ENCODE measurements around the gene PIK3IP1.
"Not testable (repeated sequence)": the region's sequence is repeated elsewhere in the genome, so short reads cannot be mapped to it uniquely, and the experiment has no call there.

Gene PIK3IP1, protein sequence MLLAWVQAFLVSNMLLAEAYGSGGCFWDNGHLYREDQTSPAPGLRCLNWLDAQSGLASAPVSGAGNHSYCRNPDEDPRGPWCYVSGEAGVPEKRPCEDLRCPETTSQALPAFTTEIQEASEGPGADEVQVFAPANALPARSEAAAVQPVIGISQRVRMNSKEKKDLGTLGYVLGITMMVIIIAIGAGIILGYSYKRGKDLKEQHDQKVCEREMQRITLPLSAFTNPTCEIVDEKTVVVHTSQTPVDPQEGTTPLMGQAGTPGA

DNA sequence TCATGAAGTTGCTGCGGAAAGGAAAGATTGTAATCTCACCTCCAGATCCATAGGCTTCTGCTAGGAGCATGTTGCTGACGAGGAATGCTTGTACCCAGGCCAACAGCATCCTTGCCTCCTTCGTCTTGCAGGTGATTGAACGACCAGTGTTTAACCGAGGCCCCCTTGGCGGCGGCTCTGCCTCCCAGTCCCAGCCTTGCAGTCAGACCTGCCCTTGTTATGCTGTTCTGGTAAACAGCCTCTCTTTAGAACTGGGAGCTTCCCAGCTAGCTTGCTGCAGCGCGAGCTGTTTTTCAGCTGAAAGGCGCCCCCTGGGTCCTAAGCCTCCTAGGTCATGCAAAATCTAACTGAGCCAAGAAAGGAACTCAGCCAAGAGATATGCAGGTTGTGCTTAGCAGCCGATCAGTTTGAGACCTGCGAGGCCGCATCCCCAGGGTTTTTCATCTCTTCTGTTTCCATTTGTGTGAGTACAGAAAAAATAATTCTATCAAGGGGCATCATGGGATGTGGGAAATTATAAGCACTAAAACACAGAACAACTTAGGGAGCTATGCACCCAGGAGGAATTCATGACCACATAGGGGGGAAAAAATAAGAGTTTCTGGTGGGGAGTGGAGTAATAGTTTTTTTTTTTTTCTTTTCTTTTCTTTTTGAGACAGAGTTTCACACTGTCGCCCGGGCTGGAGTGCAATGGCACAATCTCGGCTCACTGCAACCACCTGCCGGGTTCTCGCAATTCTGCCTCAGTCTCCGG lies at the start of gene PIK3IP1:
TSS of gene PIK3IP1 (minus strand) at position 253 of the 754 bp plus-strand sequence. CDS start at position 109, 144 bp downstream.
- peak; percentile 95 for DNase-seq (ENCODE audit: low read depth)

DNA sequence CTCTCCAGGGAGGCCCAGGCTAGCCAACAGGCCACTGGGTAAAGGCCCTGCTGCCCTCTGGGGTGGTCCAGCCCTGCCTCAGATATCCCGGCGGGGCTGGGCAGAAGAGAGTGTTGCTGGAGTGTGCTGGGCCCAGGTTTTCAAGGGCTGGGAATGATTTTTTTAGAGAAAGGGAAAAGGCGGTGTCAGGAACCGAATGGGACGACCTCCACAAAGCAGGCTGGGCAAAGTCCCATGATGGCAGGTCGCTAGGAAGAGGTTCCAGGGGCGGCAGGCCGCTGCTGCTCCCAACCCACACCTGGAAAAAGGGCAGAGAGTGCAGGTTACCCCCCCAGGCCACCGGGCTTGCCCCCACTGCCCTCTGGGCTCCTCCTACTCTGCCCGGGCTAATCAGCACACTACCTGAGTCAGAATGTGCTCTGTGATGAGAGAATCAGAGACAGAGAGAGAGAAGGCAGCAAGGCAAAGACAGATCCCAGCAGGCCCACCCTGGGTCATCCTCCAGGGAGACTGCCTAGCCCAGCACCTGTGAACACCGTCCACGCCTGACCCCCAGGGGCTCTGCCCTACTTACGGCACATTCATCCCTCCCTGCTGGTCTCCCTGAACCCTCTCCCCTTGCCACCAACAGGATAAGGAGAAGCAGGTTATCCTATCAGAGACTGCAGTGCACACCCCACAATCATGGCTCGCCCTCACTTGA lies 49.2 kb upstream of the PIK3IP1 start:
- DNase-seq (ENCODE audit: low read depth): no peak

DNA sequence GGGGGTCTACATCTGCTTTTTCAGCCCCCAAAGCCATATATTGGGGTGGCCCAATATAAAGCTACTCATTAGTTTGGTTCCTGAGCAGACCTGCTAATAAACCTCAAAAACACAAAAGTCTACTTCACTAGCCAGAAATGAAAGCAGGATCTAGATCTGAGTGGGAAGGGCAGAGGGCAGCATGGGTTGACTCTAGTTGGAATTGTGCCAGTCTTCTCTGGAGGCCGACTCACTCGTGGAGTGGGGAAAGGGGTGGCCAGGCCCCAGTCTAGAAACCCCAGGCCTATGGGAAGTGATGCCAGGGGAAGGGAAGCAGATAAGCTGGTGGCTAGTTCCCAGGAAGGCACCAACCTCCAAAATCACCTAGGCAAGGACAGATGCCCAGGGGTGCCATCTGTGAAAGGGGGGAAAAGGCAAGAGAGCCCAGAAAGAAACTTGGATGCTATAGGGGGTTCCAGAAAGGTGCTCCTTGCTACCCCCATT lies 48.5 kb upstream of the PIK3IP1 start:
- DNase-seq (ENCODE audit: low read depth): no peak

DNA sequence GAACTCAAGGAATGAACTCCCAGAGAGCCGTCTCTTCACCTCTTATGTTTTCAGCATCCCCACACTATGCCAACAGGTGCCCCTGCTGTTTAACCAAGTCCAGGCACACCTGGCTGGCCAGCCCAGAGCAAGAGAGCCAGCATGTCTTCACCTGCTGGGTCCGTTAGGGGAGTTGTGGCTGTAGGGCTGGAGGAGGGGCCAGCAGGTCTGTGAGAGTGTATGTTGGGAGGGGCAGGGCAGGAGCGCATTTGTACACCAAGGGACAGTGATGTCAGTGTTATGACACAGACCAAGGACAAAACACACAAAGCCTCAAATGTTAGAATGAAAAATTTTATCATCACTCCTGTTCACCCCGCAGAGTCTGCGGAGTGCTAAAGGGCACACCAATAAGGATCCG lies 48.1 kb upstream of the PIK3IP1 start:
- DNase-seq (ENCODE audit: low read depth): no peak

DNA sequence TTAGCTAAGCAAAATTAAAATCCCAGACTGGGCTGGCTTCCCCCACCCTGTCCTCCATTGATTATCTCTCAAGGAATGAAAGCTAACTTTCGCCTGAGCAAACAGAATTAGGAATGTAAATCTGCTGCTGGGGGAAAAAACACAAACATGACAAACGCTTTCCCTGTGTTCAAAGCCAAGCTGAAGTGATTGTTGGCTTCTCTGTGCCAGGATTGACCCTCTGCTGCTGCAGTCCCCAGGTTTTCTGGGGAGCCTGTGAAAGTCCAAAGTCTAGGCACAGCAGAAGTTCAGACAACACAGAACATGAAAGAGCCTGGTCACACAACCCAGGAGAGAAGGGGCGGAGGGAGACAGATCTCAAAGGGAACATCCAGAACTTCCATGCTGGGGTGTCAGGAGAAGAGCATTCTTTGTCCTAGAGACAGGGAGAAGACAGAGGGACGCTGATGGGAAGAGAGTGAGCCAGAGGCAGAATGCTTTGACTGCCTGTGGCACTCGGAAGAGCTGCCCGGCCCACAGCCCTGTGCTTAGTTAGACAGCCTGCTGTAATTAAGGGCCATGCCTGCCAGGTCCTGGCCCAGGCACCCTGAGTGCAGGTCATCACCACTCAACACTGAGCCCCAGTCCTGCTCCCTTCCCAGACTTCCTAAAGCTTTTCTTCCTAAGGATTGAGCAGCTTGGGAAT lies 47.0 kb upstream of the PIK3IP1 start:
- no peak for DNase-seq (ENCODE audit: low read depth)

DNA sequence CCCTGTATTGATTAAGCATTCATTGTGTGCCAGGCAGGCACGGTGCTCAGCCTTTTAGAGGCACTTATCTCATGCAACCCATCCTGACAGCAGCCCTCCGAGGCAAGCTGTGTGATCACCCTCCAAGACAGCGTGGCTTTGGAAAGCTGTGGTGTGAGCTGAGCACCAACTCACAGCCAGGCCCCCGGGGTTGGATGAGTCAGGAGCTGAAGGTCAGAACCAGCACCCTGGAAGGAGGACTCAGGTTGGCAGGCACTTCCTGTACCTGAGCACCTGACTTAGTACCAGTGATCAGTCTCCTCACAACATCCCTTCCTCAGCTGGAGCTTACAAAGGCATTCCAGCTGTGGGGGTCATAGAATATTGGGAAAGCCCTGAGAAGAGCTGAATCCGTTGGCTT lies 44.9 kb upstream of the PIK3IP1 start:
- peak; percentile 33 for DNase-seq (ENCODE audit: low read depth)

DNA sequence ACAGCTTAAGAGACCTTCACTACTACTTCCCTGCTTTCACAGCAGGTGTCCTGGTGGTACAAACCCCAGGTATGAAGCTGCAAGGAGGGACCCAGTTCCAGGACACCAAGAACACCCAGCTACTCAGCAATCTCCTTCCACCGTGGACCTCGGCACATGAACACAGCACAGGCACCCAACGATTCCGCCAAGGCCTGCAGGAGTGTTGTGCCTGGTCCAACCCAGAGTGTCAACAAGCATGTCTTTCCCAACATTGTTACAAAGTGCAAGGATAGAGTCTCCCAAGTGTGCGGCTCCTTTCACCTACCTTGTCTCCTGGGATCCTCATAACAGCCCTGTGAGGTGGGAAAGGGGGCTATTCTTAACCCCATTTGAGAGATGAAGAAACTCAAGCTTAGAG lies 42.0 kb upstream of the PIK3IP1 start:
- DNase-seq (ENCODE audit: low read depth): no peak

DNA sequence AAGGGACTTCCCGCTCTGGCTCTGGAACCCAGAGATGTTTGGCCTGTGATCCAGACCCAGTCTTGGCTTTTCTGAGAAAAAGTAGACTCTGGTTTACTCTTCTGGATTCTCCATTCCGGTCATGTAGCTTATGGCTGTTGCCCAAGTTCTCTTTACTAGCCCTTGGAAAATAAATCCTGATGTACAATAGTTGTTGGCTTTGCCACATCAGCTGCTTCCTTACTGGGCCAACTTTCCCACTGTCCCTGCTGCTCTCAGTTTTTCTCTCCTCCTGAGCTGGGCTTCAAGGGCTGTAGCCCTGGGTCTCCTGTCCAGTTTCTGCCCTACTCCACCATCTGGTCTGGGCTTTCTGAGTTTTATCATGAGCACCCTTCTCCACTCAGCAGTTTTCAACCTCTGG lies 41.4 kb upstream of the PIK3IP1 start:
- DNase-seq (ENCODE audit: low read depth): no peak

DNA sequence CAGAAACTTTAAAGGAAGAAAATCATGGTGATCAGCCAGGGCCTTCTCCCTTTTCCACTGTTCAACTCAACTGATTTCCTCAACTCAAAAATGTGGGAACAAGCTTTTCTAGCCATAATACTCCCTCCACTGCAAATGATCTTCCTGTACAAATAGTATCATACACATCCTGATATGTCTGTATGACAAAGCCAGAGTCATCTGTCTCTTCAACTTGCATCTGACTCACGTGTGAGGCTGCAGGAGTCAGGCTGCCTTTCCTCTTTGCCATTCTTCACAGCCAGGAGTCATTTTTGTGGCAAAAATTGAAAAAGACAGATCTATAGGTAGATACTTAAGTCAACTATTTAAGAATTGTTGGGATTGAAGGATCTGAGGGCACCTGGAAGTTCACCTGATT lies 40.6 kb upstream of the PIK3IP1 start:
- peak; percentile 32 for DNase-seq (ENCODE audit: low read depth)

DNA sequence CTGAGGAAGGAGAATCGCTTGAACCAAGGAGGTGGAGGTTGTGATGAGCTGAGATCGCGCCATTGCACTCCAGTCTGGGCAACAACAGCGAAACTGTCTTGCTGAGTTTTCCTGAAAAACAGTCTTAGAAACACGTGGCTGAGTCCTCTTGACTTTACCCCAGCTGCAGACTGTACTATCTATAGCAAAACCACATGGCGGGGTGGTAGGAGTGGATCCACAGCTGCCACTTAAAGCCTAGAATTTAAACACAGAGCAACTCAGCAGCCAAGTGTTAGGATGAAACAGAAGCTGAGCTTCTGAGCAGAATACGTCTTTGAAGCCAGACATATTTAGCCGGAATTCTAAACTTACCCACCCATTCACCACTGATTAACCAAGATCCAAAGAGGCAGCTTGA lies 39.7 kb upstream of the PIK3IP1 start:
- no peak for DNase-seq (ENCODE audit: low read depth)

DNA sequence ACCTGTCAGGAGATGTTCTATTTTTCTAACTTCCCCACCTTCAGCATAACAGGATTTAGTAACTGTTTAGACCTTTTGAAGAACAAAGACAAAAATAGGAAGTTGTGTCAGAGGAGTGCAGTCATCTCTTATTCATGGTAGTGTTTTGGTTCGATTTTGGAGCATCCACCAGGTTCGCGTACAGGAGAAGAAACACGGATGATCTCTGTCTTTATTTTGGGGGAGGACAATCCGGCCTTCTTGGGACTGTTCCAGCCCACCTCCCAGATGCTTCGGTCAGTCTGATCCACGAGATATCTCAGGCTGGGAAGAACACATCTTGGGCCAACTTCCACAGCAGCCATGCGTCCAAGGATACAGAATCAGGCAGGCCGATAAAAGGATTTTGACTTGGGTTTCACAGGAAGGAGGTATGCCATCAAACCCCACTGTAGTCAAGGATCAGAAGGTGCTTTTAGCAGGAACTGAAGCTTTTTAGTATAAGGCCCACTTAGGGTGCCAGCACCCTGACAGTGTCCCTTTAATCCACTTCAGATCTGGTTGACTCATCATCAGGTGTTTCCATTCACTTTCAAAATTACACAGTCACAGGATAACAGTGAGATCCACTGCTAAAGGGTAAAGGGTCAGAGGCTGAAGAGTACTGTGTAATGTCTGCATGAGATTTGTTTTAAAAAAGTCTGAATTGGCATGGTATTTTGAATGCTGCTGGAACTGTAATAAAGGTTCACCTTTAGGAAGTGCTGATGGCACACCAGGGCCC lies 37.3 kb upstream of the PIK3IP1 start:
- no peak for DNase-seq (ENCODE audit: low read depth)

DNA sequence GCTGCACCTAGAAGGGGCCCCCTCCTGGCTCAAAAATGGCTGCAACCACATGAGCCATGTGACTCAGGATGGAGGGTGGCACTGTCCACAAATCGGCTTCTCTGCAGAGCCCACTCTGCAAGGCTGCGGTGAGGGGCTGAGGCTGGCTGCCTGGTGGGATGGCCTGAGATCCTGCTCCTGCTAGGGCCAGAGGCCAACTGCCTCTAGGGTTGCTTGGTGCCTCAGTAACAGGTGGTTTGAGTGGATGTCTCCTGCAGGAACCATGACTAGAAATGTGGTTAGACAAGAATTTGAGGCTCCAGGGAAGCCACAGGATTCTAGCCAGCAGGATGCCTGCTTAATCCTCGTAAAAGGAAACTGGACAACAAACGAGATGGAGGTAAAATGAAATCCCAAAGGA lies 36.7 kb upstream of the PIK3IP1 start:
- peak; percentile 61 for DNase-seq (ENCODE audit: low read depth)

DNA sequence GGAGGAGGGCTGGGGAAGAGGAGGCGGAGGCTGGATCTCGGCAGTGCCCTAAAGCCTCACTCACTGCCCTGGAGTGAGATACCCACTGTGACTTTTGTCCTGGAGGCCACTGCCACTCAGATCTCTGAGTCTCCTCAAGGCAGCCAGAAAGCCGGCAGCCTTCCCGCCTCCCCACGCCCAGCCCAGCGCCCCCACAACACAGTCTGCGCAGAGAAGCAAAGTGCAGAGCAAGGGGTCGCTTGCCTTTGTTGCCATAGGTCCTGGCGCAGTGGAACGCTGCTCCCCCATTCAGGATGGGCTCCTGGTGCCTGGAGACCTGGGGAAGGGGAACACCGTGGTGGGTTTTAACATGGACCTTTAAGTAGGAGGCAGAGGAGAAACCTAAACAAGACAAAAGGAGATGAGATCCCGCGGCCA lies 36.3 kb upstream of the PIK3IP1 start:
- DNase-seq (ENCODE audit: low read depth): no peak

DNA sequence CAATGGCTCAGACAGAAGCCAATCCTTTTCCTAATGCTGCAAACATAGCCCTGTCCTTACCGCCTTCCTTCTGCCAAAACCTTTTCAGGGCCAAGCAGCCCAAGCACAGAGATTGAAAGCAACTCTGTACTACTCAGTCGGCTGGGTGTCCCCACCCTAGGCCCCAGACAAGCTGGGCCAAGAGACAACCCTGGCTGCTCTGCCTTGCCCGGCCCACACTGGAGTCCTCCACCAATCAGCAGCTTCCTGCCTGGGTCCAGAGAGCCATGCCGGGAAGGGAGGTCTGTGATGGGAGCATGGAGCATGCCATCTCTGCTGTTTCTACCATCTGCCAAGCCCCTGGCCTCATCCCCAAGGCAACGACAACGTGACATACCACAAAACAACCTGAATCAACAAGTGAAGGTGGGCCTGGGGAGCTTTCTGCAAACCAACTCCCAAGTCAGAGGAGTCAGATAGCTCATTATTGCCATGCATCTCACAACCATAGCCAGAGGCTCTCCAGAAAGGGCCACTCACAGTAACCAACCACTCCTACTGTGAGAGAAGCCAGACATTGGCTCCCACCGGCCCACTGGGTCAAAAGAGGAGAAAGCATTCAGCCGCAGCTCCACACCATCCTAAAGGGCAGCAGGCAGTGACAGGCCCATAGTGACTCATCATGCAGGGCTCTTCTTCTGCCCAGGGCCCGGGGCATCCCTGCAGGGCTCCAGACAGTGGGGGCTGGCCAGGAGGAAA lies 35.7 kb upstream of the PIK3IP1 start:
- no peak for DNase-seq (ENCODE audit: low read depth)

DNA sequence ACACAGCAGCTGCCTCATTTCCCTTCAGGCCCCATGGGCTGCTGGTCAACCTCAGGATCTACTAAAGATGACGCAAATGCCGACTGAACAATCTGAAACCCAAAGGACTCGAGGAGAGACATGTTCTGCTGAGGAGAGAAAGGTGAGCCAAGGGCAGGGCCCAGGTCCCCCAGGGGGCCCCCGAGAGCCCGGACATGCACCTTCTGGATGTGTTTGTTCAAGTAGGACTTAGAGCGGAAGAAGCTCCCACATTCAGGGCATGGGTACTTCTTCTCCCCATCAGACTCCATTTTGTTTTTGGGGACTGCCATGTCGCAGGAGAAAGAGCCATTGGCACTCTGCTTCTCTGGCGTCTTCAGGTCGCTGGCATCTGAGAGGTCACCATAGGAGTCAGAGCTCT lies 34.6 kb upstream of the PIK3IP1 start:
- DNase-seq (ENCODE audit: low read depth): no peak

DNA sequence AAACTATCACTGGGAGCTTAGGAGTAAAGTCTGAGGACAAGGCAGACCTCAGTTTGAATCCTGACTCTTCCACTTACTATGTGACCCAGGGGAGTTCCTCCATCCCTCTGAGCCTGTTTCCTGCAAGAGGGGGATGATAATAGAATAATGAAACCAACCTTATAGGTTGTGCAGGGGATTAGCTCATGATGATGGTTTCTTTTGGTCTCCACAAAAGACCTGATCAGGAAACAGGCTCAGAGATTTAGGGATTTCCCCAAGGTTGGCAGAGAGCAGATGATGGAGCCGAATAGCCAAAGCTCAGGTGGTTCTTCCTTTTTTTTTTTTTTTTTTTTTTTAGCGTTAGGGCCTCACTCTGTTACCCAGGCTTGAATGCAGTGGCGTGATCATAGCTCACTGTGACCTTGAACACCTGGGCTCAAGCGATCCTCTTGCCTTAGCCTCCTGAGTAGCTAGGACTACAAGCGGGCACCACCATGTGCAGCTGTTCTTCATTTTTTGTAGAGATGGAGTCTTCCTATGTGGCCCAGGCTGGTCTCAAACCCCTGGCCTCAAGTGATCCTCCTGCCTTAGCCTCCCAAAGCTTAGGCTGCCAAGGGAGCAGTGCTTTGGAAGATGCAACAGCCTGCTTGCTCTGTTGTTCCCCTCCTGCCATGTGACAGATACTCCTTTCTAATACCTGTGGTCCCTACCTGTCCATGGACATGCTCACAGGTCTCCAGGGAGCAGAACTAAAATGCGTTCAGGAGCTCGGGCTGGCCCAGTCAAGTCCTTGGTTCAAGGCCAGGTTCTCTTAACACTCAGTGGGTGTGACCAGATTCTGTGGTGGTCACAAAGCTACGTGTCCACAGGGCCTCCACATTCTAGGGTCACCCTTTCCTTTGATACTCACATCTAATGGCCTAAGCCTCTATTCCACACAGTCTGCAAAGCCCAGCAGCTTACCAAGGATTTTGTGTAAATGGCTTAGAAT lies 31.6 kb upstream of the PIK3IP1 start:
- DNase-seq (ENCODE audit: low read depth): no peak

DNA sequence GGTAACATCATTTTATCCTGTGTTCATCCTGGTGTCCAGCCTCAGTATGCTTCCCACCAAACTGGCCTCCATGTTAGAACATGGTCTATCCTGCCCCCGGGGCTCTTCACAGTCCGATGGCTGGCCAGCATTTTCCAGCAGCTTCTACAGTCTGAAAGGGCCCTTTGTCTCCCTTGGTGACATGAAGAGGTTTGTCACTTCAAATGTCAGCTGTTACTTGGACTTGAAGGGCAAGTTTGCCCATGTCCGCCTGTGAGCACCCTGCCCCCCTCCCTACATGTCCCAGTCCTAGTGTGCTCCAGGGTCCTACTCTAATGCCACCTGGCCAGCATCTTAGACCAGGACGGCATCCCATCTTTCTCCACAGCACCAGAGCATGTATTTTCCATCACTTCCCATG lies 29.1 kb upstream of the PIK3IP1 start:
- no peak for DNase-seq (ENCODE audit: low read depth)

DNA sequence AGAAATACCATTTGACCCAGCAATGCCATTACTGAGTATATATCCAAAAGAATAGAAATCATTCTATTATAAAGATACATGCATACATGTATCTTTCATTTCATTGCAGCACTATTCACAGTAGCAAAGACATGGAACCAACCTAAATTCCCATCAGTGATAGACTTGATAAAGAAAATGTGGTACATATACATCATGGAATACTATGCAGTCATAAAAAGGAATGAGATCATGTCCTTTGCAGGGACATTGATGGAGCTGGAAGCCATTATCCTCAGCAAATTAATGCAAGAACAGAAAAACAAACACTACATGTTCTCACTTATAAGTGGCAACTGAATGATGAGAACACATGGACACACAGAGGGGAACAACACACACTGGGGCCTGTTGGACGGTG lies 21.9 kb upstream of the PIK3IP1 start:
- not testable (repeated sequence) for DNase-seq (ENCODE audit: low read depth)

DNA sequence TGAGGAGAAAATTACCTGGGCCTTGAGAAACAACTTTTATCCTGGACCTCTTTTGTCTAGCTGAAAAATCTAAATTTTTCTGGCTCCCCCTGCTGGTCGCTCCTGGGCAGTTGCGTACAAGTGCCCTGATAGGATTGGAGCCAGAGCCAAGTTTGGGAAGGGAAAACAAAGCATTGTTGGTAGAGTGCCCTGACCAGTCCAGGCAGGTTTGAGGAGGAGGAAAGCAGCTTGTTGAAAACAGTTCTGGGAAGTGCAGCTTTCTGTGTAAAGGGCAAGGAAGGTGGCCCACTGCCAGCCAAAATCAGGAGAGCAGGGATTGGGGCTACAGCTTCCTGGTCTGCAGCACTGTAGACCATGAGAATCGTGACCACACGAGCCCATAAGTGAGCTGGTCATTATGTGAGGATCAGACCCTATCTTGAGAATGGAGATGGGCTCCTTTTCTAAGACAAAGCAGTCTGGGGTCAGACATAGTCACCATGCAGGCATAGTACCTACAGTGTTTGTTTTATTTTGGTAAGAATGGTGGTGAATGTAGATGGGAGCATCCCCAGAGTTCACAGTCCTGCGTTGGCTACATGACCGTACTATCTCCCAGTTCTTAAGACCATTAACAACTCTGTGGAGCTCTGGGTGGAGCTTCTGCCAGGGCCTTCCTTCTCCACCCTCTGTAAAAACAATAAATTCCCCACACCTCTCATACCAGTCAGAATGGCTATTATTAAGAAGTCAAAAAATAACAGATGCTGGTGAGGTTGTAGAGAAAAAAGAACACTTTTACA lies 21.3 kb upstream of the PIK3IP1 start:
- peak; percentile 48 for DNase-seq (ENCODE audit: low read depth)

All from iris pigment epithelial cell (primary cell).